Hepatocyte (in vitro differentiated cells): ENCODE measurements around the gene KLHDC9. TPM values are rescaled to one million over a fixed set of nuclear protein-coding genes. Genes with fewer than 3 reads are reported as not detected.

Source experiments
- DNase-seq: peaks from one replicate; pipeline ENCODE4 v3.0.0-alpha.2; 2016; ENCODE audit warnings: low spot score
- H2AFZ ChIP-seq: fragments of 200-600 bp; sonication (generic); 2 replicates; pipeline ENCODE4 v1.6.0; 2016; ENCODE audit warnings: antibody characterized with exemption, mild to moderate bottlenecking
- H3K27ac ChIP-seq: fragments of 200-600 bp; sonication (generic); 2 replicates; pipeline ENCODE4 v1.5.1; 2016; ENCODE audit warnings: mild to moderate bottlenecking
- H3K27me3 ChIP-seq: fragments of 200-600 bp; sonication (generic); 2 replicates; pipeline ENCODE4 v1.6.1; 2016
- H3K36me3 ChIP-seq: fragments of 200-600 bp; sonication (generic); replicated peaks from 2 replicates; pipeline ENCODE4 v1.5.1; 2016; ENCODE audit warnings: low read depth; ENCODE audit not compliant: insufficient read depth
- H3K4me1 ChIP-seq: fragments of 200-600 bp; sonication (generic); 2 replicates; pipeline ENCODE4 v1.5.1; 2016; ENCODE audit warnings: mild to moderate bottlenecking, moderate library complexity; ENCODE audit not compliant: insufficient read depth
- H3K4me2 ChIP-seq: fragments of 200-600 bp; sonication (generic); 2 replicates; pipeline ENCODE4 v1.6.0; 2016
- H3K4me3 ChIP-seq: fragments of 200-600 bp; sonication (generic); 2 replicates; pipeline ENCODE4 v1.5.1; 2016; ENCODE audit warnings: mild to moderate bottlenecking
- H3K79me2 ChIP-seq: fragments of 200-600 bp; sonication (generic); 2 replicates; pipeline ENCODE4 v1.6.0; 2017; ENCODE audit warnings: mild to moderate bottlenecking
- H3K9me2 ChIP-seq: fragments of 200-600 bp; sonication (generic); replicated peaks from 2 replicates; pipeline ENCODE4 v1.6.0; 2017; ENCODE audit warnings: mild to moderate bottlenecking; ENCODE audit not compliant: insufficient read depth
- H3K9me3 ChIP-seq: fragments of 200-600 bp; sonication (generic); 2 replicates; pipeline ENCODE4 v1.5.1; 2016; ENCODE audit warnings: low read depth, mild to moderate bottlenecking
- H4K20me1 ChIP-seq: fragments of 200-600 bp; sonication (generic); 2 replicates; pipeline ENCODE4 v1.6.0; 2016; ENCODE audit warnings: mild to moderate bottlenecking; ENCODE audit not compliant: insufficient read depth, poor library complexity, severe bottlenecking
- EZH2 ChIP-seq: fragments of 200-600 bp; sonication (generic); IDR thresholded peaks from 2 replicates; pipeline ENCODE4 v1.6.1; 2016; ENCODE audit warnings: antibody characterized with exemption, mild to moderate bottlenecking, borderline replicate concordance
- EZH2phosphoT487 ChIP-seq: fragments of 200-600 bp; sonication (generic); IDR thresholded peaks from one replicate; pipeline ENCODE4 v1.6.1; 2018; ENCODE audit warnings: antibody characterized with exemption, mild to moderate bottlenecking, low read depth, moderate library complexity; ENCODE audit not compliant: unreplicated experiment, severe bottlenecking
- WGBS: methylation state at CpG from one replicate; pipeline ENCODE4 v1.1.6; 2016; ENCODE audit warnings: low lambda C conversion rate; ENCODE audit errors: missing lambda C conversion rate; 5-methylcytosine and 5-hydroxymethylcytosine counted together
- polyA plus RNA-seq: library from polyadenylated mRNA; unstranded; fragments of >200 nt; fragmentation: Nextera tagmentation; extraction: Ambion mirVana; gene quantifications from 2 replicates; pipeline ENCODE4 v1.2.1, GENCODE V29; 2016
- total RNA-seq: library from RNA; depleted of rRNA; stranded (reverse); fragments of >200 nt; gene quantifications from 2 replicates; pipeline ENCODE4 v1.2.3, GENCODE V29; 2014
- TF ChIP-seq, protein P1 (sequence below): fragments of 200-600 bp; sonication (generic); IDR thresholded peaks from 2 replicates; pipeline ENCODE4 v1.5.1; 2016; ENCODE audit warnings: antibody characterized with exemption, mild to moderate bottlenecking; ENCODE audit not compliant: poor library complexity

Gene KLHDC9
- total and polyA plus RNA-seq, 2 experiments from 2014 or later, result 1.4 to 7.4 TPM

DNA sequence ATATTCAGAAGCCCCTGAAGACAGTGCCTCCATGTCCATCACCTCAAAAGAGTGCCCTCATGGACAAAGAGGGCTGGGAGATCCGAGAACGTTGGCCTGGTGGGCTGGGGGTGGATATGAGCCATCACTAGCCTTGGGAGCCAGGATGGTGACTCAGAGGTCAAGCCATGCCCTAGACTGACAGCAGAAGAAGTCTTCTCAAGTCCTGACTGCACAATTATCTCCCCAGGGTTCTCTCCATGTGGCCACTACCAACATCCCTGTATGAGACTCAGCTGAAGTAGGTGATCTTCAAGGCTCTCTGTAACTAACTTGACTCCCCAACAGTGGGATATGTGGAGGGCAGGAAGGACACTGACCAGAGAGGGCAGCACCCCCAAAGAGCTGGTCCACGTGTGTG is 45.3 kb upstream of the KLHDC9 start:
- Histone ChIP-seq H3K4me1 (no peaks in the 10 kb centered on the region), H3K9me2 (no peaks in the 10 kb centered on the region), H3K27ac (no peak overlapping the region), H3K36me3 (no peaks in the 10 kb centered on the region), H3K9me3 (no peaks in the 10 kb centered on the region), H3K4me3 (no peak overlapping the region), H4K20me1 (no peaks in the 10 kb centered on the region), H3K27me3 (no peaks in the 10 kb centered on the region), H3K79me2 (no peaks in the 10 kb centered on the region), H2AFZ (no peak overlapping the region), H3K4me2 (no peak overlapping the region)
- 91% methylated on average over 3 of the region's 3 CpGs for WGBS
- no peak for DNase-seq
- TF ChIP-seq EZH2phosphoT487 (no peak), EZH2 (no peak)
- TF ChIP-seq, protein P1, sequence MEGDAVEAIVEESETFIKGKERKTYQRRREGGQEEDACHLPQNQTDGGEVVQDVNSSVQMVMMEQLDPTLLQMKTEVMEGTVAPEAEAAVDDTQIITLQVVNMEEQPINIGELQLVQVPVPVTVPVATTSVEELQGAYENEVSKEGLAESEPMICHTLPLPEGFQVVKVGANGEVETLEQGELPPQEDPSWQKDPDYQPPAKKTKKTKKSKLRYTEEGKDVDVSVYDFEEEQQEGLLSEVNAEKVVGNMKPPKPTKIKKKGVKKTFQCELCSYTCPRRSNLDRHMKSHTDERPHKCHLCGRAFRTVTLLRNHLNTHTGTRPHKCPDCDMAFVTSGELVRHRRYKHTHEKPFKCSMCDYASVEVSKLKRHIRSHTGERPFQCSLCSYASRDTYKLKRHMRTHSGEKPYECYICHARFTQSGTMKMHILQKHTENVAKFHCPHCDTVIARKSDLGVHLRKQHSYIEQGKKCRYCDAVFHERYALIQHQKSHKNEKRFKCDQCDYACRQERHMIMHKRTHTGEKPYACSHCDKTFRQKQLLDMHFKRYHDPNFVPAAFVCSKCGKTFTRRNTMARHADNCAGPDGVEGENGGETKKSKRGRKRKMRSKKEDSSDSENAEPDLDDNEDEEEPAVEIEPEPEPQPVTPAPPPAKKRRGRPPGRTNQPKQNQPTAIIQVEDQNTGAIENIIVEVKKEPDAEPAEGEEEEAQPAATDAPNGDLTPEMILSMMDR, result no peak

DNA sequence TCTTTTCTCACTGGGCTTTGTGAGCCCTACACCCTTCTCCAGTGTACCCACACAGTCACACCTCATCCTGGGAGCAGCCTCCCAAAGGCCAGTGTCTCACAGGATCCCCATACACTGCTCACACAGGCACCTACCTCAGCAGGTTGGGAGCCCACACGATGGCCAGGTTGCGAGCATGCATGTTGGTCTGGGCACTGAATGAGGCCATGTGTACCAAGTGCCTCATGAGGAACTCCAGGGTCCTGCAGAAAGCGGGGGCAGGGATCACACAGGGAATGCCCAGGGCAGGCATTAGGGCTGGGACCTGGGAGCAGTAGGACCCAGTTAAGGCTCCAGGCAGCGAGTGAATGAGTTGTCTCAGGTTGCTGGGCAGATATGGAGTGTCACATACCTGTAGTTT is 43.9 kb upstream of the KLHDC9 start:
- Histone ChIP-seq H3K27ac (no peak overlapping the region), H3K9me3 (no peaks in the 10 kb centered on the region), H3K4me1 (no peaks in the 10 kb centered on the region), H3K27me3 (no peaks in the 10 kb centered on the region), H3K79me2 (no peaks in the 10 kb centered on the region), H3K4me2 (no peak overlapping the region), H3K9me2 (no peaks in the 10 kb centered on the region), H4K20me1 (no peaks in the 10 kb centered on the region), H2AFZ (no peak overlapping the region), H3K4me3 (no peak overlapping the region), H3K36me3 (no peaks in the 10 kb centered on the region)
- WGBS, result 88% methylated on average over 4 of the region's 4 CpGs
- TF ChIP-seq, protein P1, result no peak
- no peak for TF ChIP-seq EZH2phosphoT487
- TF ChIP-seq EZH2, result no peak
- DNase-seq, result no peak

DNA sequence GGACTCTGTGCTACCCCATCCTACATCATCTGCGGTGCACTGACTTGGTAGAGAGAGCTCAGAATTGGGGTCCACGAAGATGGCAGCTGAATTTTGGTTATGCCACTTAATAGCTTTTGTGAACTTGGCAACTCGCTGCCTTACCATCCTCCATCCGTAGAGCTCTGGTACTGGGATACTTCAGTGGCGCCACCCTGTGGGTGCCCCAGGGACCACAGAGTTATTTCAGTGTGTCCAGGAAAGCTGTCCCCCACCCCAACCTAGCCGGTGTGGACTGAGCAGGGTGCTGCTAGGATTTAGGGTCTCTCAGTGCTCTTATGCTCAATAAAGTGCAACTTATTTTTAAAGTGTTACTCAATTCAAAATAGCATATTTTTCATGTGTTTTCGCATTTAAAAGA is 43.4 kb upstream of the KLHDC9 start:
- 85% methylated on average over 7 of the region's 7 CpGs for WGBS
- Histone ChIP-seq H3K27ac (no peak overlapping the region), H4K20me1 (no peaks in the 10 kb centered on the region), H3K79me2 (no peaks in the 10 kb centered on the region), H3K36me3 (no peaks in the 10 kb centered on the region), H3K4me3 (no peak overlapping the region), H3K4me2 (no peak overlapping the region), H3K4me1 (no peaks in the 10 kb centered on the region), H2AFZ (no peak overlapping the region), H3K27me3 (no peaks in the 10 kb centered on the region), H3K9me2 (no peaks in the 10 kb centered on the region), H3K9me3 (no peaks in the 10 kb centered on the region)
- TF ChIP-seq EZH2 (no peak), EZH2phosphoT487 (no peak)
- TF ChIP-seq, protein P1, result no peak
- DNase-seq, result no peak

DNA sequence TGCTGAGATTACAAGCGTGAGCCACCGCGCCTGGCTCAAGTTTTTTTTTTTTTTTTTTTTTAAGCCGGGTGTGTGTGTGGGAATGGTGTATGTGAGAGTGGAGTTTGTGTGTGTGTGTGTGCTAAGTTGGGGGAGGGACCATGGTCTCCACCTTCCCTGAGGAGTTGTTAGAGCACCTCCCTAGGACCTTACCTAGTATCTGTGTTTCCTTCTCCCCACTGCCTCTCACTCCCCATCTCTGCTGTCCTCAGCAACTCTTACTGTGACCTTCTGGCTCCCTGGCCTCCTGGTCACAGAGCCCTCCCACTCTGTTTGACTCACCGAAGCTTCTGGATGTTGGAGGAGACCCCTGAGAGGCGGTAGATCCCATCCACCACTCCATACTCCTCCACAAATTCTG is 38.9 kb upstream of the KLHDC9 start:
- H3K79me2 ChIP-seq, result no peaks in the 10 kb centered on the region
- H4K20me1 ChIP-seq, result no peaks in the 10 kb centered on the region
- H3K27me3 ChIP-seq, result peaks cover 8% of the 10 kb centered on the region
- H3K4me2 ChIP-seq, result no peak overlapping the region
- H3K9me3 ChIP-seq, result no peaks in the 10 kb centered on the region
- H3K27ac ChIP-seq, result no peak overlapping the region
- H3K36me3 ChIP-seq, result no peaks in the 10 kb centered on the region
- no peak overlapping the region for H3K4me3 ChIP-seq
- TF ChIP-seq, protein P1, result no peak
- no peak for TF ChIP-seq EZH2phosphoT487
- TF ChIP-seq EZH2, result no peak
- WGBS, result 87% methylated on average over 6 of the region's 6 CpGs
- no peak overlapping the region for H2AFZ ChIP-seq
- no peaks in the 10 kb centered on the region for H3K9me2 ChIP-seq
- no peaks in the 10 kb centered on the region for H3K4me1 ChIP-seq
- DNase-seq, result no peak
